IPS-NIHi7 (cell line): ENCODE data around the gene DMP1.
"Not testable (repeated sequence)": the region's sequence is repeated elsewhere in the genome, so short reads cannot be mapped to it uniquely, and the experiment has no call there.

ENCODE experiments used
- DNase-seq: peaks from one replicate; pipeline ENCODE4 v3.0.0; 2012; ENCODE audit warnings: mixed read lengths; ENCODE audit errors: extremely low spot score

Gene DMP1

DNA sequence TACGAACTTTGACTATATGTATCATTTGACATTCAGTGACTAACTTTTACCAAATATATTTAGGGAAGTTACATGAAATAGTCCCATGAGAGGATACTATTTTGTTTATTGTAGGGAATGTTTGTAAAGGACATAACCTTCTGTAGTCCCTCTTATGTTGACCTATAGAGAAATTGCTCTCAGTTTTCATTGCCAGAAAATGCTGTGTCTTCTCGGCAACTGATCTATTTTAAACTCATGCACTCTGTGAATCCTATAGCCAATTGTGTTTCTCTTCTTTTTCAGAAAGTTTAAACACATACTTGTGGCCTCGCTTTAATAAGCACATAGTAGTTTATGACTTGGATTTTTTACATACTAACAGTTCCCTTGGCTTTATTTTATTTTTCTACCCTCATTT, 38.2 kb downstream of the DMP1 start:
- no peak for DNase-seq

DNA sequence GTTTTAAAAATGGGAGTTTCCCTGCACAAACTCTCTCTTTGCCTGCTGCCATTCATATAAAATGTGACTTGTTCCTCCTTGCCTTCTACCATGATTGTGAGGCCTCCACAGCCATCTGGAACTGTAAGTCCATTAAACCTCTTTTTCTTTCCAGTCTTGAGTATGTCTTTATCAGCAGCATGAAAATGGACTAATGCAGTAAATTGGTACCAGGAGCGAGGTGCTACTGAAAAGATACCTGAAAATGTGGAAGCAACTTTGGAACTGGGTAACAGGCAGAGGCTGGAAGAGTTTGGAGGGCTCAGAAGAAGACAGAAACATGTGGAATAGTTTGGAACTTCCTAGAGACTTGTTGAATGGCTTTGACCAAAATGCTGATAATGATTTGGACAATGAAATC, 40.9 kb downstream of the DMP1 start:
- DNase-seq = not testable (repeated sequence)

DNA sequence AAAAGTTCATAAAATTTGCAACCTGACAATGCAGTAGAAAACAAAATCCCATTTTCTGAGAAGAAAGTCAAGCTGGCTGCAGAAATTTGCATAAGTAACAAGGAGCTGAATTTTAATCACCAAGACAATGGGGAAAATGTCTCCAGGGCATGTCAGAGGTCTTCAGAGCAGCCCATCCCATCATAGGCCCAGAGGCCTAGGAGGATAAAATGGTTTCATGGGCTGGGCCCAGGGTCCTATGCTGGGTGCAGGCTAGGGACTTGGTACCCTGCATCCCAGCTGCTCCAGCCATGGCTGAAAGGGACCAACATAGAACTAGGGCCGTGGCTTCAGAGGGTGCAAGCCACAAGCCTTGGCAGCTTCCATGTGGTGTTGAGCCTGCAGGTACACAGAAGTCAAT, 42.0 kb downstream of the DMP1 start:
- not testable (repeated sequence) for DNase-seq

DNA sequence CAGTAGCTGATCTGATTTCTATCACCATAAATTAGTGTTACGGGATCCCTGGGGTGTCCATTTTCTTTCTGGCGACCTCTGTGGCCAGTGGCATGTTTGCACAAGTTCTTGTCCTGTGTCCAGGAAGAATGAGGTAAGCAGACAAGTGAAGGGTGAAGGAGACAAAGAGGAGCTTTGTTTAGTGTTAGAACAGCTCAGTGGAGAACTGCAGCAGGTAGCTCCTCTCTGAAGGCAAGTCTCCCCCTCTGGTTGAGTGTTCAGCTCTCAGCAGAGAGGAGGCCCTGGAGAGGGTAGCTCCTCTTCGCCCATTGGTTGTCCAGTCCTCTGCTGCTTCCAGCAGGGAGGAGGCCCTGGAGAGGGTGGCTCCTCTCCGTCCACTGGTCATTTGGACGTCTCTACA, 47.2 kb downstream of the DMP1 start:
- DNase-seq = no peak

DNA sequence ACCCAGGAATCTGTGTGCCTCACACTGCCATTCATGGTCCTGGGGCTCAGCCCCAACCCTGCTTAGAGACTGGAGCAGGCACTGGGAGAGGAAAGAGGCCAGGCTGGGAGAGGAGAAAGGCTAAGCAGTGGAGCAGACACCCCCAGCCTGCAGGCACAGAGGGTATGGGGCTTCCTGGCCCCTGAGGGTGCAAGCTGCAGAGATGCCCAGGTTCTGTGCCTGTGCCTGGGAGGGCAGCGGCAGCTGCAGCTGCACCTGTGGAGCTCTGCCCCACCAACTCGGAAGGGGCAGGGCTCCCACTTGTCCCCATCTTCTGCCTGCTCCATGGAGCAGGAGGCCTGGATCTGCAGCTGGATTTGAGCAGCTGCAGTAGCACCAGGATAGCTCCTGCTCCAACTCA, 47.9 kb downstream of the DMP1 start:
- no peak for DNase-seq

DNA sequence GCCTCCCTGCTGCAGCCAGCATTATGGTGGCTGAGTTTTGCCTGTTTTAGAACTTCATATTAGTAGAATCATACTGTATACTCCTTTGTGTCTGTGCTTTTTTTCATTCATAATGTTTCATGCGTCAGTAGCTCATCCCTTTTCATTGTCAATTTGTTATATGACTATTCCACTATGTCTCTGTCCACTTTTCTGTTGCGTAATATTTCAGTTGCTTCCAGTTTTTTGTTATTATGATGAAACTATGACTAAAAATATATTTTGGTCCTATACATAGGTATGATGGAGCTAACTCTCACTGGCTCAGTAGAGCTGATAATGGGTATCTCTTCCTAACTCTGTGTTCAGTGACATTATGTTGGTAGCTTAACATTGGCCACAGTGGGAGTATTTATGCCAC, 48.3 kb downstream of the DMP1 start:
- DNase-seq = no peak

DNA sequence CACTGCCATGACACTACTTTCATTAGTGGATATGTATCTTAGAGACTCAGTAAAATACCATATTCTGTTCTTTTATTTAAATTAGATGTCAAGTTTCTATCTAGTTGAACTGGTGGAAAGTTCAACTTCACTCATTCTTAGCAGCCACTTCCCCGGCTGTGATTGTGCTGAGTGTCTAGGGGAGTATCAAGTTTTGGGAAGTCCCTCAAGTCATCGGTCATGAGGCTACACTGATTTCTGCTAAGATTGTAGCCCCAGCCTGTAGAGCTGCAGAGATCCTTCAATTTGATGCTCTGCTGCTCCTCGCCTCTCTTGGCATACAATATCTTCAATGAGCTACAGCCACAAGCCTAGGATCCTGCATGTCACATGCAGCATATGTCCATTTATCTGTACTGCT, 53.9 kb downstream of the DMP1 start:
- no peak for DNase-seq

DNA sequence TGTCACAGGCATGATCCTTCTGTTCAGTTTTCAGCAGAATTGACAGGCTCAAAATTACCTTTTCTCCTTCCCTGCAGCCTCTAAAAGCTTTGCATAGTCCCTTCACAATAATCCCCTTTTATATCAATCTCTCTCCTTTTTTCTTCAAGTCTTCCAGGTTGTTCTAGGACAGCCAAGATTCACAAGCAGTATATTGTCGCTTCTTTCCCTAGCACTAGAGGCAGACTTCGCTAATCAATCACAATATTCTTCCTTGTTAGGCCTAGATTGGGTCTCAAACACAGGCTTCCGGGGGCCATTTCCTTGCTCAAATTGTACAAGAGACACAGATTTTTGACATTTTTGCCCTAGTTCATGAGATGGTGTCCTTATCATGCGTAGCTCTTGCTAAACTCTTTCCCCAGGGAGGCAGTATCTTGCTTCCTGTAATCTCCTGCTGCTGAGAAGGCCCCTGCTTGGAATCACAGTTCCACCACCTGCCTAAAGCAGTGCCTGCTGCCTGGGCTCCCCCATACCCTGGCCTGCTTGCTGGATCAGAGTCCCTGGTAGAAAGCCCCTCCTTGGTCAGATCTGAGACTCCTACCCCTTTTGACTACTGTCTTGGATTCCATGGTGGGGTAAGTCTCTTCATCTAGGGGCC, 57.3 kb downstream of the DMP1 start:
- peak; percentile 29 for DNase-seq
